Stimulated activated naive CD8-positive, alpha-beta T cell treated with anti-CD3 and anti-CD28 coated beads, Interleukin-15, Interleukin-2, amounts not matched to agents 100 U/mL and 50 U/mL, for 24 hours (primary cell): Measurements from ENCODE around the gene BEGAIN.
A peak's percentile ranks its signal among the peaks of the same experiment; 100 is the strongest.

Experiments
- ATAC-seq: fragments of 150-1000 bp; cut with Tn5 transposase; one replicate; pipeline ENCODE4 v1.10.0; 2021
- DNase-seq: peaks from one replicate; pipeline ENCODE4 v3.0.0; 2021

BEGAIN gene, protein sequence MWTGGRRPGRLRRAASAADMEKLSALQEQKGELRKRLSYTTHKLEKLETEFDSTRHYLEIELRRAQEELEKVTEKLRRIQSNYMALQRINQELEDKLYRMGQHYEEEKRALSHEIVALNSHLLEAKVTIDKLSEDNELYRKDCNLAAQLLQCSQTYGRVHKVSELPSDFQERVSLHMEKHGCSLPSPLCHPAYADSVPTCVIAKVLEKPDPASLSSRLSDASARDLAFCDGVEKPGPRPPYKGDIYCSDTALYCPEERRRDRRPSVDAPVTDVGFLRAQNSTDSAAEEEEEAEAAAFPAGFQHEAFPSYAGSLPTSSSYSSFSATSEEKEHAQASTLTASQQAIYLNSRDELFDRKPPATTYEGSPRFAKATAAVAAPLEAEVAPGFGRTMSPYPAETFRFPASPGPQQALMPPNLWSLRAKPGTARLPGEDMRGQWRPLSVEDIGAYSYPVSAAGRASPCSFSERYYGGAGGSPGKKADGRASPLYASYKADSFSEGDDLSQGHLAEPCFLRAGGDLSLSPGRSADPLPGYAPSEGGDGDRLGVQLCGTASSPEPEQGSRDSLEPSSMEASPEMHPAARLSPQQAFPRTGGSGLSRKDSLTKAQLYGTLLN

DNA sequence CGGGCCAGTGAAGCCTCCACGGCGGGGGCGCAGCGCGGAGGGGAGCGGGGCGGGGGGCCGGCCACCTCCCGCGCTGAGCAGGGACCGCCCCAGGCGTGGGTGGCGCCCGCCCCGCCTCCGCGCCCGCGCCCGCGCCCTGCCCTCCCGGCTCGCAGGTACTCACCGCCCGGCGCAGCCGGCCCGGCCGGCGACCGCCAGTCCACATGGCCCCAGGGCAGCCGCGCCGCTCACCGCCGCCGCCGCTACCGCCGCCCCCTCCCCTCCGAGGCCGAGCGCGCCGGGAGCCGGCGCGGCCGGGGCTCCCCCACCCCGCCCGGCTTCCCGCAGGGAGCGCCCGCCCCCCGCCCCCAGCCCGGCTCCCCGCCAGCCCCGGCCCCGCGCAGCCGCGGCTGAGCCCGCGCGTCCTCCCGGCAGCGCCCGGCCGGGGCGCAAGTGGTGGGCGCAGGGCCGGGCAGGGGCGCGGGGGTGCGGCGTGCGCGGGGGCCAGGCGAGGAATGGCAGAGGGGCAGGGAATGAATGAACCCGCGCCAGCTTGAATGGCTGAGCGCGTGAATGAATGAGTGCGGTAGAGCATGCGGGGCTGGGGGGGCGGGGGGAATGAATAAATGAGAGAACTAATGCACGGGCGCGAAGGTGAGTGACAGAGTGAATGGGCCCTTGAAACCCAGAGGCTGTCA lies at the start of gene BEGAIN:
TSS of gene BEGAIN (minus strand) at position 332 of the 677 bp plus-strand sequence. CDS start at position 205, 127 bp downstream.
- ATAC-seq (peak; percentile 16), DNase-seq (peak; percentile 34)

DNA sequence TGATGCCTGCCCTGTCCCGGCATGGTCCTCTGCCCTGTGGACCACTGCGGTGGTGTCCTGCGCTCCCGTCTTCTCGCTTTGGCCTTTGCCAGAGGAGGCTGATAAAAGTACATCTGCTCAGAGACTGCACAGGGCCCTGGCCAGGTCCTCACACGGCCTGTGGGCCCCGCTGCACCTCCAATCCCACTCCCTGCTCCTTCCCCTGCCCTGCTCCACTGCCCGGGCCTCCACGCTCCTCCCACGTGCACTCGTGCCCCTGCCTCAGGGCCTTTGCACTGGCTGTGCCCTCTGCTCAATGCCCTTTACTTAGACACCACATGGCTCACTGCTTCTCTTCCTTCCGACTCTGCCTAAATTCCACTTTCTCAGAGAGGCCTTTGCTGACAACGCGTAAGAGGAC lies 49.3 kb upstream of the BEGAIN start:
- no peak for ATAC-seq

DNA sequence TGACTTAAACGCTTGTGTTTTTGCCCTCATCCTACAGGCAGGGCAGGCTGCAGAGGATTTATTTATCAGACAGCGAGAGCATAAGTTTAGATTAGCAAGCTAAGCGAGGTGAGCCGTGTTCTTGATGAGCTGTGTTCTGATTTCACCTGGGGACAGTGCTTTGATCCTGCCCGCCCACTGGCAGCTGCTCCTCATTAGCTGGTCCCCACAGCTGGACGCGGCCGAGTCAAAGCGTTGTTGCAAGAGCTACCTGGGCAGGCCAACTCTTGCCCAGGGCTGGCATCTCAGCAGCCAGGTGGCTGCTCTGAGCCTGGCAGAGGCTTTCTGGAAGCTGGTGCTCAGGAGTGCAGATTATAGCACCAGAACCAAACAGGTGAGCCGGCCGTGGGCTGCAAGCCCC lies 46.8 kb upstream of the BEGAIN start:
- ATAC-seq = no peak
- no peak for DNase-seq

More for the DNA sequence above, 49.3 kb upstream of the BEGAIN start:
- no peak for DNase-seq

DNA sequence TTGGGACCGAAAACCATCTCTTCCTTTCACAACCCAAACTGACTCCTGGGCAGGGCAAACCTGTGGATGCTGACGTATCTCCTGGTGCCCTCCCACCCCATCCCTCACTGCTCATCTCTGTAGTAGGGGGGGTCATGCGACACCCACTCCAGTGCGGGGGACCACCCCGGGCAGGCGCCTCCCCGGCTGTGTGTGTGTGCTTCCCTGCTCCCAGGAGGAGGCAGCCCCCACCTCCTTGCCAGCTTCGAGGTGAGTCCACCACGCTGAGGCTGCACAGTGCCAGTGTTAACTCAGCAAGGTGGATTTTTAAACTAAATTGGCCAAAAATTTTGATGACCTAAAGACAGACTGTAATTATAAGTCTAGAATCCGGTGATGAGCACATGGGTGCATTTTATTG lies 46.2 kb upstream of the BEGAIN start:
- ATAC-seq = no peak
- no peak for DNase-seq

DNA sequence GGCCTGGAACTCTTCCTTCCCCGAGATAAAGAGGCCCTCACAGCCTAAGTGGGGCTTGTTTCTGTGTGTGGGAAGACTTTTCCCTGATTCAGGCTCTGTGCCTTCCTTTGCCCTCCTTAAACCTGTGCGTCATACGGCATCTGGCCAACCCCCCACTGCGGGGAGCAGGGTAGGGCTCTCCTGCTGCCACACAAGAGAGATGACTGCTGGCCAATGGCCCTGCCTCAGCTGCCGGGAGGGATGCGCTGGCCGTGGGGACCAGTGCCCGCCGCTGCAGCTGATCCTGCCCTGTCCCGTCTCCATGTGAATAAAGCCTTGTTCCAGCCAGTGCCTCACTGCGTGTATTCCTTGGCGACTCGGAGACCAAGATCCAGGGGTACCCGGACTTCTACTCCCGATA lies 42.5 kb upstream of the BEGAIN start:
- DNase-seq (no peak), ATAC-seq (no peak)

DNA sequence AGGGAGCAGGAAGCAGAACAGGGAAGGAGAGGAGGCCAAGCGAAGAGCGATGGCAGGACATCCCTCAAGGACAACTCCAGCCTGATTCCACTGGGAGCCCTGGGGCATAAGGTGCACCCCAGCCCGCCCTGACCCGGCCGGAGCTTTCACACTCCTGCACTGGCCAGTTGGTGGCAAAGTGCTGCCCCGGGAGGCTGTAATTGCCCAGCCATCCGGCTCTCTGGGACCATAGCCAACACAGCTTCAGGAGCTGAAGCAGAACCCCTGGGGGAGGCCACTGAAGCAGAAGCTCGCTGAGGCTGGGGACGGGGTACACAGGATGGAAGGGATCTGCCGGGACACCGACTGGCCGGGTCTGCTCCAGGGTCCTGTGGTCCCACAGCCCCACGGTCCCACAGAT lies 41.9 kb upstream of the BEGAIN start:
- no peak for ATAC-seq
- DNase-seq = no peak

DNA sequence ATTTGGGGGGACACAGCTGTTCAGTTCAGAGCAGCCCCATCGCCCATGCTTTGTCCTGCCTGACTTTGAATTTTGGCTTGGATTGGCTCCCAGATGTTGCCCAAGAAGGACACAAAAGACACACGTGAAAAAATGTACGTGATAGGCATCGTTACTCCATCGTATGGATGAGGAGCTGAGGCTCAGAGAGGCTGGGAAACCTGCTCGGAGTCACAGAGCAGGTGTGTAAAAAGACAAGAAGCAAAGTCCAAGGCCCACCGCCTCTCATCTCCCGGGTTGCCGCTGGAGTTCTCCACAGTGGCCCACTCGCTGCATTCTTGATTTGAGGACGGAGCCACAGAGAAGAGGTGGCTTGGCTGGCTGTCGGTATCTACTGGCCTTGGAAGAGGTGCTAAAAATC lies 41.0 kb upstream of the BEGAIN start:
- DNase-seq (no peak), ATAC-seq (no peak)

DNA sequence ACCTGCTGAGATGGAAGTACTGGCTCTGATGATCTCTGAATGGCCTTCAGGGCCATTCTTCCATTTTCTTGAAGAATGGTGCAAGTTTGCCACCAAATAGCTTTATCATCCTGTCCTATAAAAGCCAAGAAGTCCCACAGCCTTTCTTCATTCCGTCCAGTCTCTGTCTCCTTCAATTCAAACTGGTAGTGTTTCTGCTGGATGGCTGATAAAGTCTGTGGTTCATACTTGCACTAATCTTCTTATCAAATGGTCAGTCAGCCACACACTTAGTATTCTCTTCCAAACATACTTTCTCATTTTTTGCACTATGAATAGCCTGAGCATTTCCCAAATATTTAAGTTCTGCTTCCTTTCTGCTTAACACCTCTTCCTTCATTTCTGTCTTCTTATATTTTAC lies 39.4 kb upstream of the BEGAIN start:
- DNase-seq = no peak
- no peak for ATAC-seq

DNA sequence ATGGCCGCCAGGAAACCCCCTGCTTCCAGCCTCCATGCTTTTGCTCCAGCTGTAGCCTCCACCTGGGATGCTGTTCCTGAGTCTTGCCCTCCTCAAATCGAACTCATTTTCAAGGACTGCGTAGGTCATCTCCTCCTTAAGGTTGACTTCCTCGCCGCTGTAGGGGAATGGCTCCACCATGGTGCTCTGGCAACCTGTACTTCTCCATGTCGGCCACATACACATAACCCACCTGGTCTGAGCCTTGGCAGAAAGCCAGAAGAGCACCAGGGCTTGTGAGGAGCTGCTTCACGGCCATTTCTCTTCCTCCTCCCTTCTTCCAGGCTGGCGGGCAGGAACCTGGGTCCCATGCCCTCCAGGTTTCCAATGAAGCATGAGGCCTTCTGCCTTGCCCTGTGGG lies 36.7 kb upstream of the BEGAIN start:
- DNase-seq (no peak), ATAC-seq (no peak)

DNA sequence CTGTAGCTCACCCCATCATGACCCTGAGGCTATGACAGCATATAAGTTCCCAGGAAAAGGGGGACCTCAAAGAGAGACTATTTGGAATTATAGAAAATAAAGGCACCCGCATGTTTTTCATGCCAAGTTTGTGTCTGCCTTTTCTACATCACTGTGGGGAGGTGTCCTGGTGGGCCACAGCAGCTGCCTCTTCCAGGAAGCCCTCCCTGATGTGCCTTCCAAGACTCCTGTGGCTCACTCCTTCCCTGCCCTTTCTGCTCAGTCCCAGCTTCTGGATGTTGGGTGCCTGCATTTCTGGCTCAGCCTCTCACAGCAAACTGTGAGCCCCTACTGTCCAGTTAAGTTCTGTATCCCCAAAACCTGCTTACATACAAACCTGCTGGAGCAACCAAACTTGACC lies 36.3 kb upstream of the BEGAIN start:
- no peak for ATAC-seq
- no peak for DNase-seq

DNA sequence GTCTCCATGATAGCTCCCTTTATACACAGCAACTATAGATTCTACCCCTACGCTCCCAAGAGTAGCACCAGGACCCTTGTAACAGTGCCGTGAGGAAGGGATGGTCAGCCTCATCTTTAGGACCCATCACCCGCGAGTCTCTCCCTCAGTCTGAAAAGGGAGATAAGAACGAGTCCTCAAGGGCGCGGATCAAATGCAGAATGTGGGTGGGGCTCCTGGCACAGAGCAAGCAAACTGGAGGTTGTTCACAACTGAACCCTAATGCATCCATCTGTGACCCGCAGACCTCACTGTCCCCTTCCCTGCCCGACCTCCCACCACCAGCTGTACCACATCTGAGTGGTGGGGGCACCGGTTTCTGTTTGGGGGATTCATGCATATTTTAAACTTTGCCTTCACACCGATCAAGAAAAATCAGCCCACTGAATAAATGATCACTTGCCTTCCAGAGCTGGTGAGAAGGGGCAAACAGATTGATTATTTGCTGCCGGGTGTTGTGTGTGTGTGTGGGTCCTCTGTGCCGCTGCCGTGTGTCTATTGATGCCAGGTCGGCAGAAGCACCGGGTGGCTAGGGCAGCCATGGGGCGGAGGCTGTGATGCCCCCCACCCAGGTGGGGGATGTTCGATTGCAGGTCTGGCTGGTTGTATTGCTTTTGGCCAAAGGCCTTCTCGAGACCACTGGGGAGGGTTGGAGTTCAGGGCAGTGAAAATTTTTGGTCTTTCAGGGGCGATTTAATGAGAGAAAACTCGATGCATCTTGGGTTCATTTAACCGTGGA lies 35.7 kb upstream of the BEGAIN start:
- ATAC-seq (no peak), DNase-seq (no peak)

DNA sequence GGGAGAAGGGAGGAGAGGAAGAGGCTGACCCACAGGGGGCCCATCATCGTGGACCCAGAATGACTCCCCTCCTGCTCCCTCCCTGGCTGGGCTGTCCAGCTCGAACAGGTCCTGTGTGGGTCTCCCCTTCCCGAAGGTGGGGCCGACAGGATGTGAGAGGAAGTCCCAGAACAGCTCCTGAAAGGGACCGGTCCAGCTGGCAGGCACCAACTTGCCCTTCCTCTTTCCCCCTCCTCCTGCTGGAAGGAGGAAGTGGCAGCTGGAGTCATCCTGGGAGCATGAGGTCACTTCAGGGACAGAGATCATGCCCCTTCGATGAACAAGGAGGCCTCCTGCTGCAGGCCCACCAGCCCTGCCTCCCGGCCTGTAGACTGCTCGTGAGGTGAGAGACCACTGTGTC lies 35.0 kb upstream of the BEGAIN start:
- DNase-seq (no peak), ATAC-seq (no peak)

DNA sequence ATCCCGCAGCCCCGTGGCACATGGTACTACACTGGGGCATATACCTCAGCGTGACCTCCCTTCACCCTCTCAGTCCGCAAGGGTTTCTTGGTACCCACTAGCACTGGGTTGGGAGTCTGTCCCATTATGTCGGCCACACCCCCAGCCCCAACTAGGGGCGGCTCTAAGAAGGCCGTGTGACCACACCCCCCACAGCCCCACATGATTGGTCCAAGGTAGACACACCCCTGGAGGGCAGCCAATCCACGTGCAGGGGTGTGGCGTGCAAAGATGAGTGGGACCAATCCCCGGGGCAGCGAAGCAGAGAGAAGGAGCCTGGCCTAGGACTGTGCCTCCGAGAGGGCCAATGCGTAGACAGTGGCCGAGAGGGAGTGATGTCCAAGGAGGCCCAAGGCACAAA lies 34.6 kb upstream of the BEGAIN start:
- no peak for ATAC-seq
- DNase-seq = no peak

DNA sequence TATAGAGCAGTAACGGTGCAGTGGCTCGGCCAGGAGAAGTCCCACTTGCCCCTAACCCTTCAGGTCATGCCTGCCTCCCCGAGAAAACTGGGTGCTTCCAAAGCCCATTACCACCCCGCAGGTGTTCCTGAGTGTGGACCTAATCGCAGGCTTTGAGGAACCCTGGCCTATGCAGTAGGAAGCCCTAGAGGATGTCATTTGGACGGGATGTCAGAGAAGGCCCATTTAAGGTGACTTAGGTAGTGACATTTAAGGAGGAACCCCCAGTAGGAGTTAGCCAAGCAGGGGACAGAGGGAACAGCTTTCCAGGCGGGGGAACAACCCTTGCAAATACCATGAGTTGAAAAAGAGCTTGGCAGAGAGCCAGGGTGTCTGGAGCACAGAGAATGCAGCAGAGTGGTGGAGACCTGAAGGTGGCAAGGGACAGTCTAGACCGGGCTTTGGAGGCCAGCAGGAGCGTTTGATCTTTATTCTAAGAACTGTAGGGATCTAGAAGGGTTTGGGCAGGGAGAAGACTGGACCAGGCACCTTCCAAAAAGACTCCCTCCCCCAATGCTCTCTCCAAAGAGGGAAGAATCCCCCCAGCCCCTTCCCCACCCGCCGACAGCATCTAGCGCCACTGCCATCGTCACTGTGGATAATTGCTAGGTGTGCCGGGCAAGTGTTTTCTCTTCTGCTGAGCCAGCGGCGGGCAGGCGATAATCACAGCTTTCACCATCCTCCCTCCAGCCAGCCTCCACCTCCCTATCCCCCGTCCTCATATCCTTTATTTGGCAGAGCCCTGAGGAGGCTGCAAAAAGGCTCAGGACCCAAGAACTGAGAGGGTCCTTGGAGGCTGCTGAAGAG lies 33.3 kb upstream of the BEGAIN start:
- no peak for ATAC-seq
- DNase-seq = no peak

DNA sequence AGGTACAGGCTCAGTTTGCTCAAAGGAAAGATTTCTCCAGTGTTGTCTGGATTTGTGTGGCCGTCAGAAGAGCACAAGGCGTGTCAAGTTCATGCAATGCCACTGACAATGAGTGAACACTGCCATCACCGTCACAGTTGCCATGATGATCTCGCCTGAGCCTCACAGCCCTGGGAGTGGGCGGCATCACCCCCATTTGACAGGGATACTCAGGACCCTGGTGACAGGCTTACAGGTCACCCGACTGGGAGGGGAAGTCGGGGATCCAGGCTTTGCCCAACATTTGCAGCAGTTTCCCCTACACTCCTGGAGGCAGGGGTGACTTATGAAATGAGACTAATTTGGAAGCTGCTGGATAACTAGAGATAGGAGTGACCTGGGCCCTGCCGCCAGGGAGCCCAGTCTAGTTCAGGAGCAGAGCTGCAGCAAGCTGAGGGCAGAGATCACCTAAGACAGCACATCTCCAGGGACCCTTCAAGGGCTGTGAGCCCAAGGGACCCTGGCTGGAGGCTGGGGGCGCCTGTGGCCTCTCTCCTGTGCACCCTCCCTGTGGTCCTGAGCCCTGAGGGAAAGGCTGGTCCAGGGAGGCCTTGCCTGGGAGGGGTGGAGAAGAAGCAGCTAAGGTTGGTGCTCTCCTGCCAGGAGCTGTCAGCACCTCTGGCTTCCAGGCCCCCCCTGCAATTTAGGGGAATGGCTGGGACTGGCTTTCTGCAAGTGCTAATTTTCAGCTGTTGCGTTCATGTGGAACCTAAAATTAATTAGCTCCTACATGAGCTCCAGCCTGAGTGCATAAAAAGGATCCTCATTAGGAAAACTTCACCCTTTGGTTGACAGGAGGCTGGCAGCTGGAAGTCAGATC lies 32.4 kb upstream of the BEGAIN start:
- no peak for DNase-seq
- no peak for ATAC-seq

DNA sequence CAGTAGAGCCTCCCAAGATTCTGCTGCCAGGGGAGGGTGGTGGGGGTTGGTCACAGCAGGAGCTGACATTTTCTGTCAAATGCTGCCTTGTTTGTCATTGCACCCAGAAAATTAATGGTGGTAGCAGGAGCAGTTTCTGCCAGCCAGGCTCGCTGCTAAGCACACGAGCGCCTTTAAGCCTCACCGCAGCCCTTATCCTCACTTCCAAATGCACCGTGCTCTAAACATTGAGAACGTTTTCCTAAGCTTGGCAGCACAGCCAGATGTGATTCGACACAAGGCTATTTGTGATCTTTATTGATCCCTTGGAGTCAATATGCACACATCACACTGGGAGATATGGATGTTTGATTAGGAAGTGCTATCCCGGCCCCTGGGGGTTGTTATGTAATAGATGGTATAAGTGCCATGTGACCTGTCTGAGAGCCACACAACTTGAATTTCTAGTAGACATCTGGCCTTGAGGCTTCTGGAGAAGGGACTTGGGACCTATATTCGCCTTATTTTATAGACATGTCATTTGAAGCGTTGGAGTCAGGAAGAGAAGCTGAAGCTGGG lies 31.6 kb upstream of the BEGAIN start:
- DNase-seq (no peak), ATAC-seq (no peak)

DNA sequence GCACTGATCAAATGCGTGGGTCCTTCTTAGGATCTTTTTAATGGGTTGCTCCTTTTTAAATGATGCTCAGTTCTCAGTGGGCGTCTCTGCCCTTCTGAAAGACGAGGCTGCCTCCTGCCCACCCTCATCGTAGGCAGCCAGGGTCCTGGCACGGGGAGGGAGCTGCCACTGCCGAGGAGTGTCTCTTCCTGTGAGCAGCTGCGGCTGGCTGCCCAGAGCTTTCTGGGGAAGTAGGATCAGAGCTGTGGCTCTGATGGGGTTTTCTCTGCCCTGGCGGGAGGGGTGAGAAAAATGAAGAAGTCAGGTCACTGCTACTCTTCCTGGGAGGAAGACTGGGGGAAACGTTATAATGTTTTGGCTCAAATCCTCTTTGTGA lies 31.1 kb upstream of the BEGAIN start:
- ATAC-seq (no peak), DNase-seq (no peak)

DNA sequence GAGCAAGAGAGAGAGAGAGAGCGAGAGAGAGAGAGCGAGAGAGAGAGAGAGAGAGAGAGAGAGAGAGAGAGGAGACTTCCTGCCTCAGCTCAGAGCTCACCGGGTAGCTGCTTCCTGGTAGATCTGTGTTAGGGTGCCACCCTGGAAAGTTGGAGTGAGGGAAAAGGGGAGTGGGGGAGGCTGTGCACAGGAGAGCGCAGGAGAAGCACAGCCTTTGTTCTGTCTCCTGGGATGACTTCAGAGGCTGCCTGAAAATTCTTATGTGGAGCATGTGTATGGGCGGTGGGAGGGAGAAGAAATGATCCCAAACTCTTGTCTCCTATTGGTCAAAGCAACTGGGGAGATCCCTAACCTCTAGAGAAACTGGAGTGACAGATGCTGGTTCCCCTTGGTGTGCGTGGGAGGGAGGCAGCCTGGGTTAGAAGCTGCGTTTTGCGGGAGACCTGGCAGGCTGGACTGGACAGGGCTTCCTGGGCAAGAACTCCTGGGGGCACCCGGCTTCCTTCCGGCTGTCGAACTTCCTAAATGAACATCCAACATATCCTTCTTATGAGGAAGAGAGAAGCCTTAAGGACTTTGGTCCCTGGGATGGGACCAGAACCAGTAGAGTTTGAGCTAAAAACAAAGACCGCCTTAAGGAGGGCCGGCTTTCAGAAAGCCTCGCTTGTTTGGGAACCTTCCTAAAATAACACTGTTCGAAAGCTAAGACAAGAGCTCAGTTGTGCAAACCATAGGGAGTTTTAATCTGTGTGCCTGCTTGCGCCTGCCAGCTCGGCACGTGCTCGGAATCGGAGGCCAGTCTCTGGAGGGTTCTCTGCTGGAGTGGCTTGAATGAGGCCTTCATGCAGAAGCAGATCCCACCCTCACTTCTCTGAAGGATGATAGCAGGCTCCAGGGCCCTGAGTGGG lies 30.4 kb upstream of the BEGAIN start:
- DNase-seq (no peak), ATAC-seq (no peak)

DNA sequence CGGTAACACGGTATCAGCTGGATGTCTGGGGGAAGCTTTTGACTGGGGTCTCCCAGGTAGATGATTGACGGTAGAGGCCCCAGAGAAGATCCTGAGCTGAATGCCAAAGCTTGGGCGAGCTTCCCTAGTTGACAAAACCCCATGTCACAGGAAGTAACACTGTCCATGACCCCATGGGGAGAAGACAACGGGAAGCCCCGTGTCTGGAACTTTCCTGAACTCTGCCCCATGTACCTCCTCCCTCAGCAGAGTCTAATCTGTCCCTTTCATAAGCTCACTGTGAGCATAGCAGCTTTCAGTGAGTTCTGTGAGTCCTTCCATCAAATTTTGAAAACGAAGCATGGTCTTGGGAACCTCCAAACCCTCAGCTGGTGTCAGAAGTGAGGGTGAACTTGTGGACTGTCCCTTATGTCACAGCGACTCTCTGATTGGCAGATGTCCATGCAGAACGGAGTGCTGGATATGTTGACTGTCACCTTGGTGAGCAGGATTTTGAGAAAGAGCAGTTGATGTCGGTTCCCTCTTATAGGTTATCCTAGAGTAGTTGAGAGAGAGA lies 29.7 kb upstream of the BEGAIN start:
- DNase-seq = no peak
- no peak for ATAC-seq
